NCI-H2029 treated with DMSO at 0.1 percent for 48 hours (cell line): ENCODE measurements around the gene FAM98C.
"Not testable (repeated sequence)": the region's sequence is repeated elsewhere in the genome, so short reads cannot be mapped to it uniquely, and the experiment has no call there.

Experiments
- DNase-seq: peaks from one replicate; lab custom pipeline; 2025; lab: John Stamatoyannopoulos, UW

FAM98C gene

DNA sequence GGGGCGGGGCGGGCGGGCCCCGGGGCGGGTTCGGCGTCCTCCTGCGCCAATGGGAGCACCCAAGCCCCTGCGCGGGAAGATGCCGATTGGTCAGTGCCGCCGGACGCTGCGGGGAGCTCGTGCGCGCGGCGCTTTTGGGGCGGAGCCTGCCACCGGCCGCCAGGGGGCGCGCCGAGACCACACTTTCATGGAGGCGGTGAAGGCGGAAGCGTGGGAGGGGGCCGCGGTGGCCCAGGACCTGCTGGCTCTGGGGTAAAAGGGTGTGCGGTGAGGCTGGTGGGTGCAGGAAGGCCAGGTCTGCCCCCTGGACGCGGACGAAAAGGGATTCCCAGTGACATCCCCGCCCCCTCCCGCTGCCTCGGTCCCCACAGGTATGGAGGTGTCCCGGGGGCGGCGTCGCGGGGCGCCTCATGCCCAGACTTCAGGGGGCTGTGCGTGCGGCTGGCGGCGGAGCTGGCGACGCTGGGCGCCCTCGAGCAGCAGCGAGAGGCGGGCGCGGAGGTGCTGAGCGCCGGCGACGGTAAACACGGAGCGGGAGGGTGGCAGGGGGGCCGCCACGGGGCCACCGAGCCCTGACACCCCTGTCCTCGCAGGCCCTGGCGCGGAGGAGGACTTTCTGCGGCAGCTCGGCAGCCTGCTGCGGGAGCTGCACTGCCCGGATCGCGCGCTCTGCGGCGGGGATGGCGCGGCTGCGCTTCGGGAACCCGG lies at the start of gene FAM98C:
Gene FAM98C (plus strand): TSS at position 127 of the 708 bp plus-strand sequence. CDS start 61 bp downstream, at position 188.
- peak; percentile 93 for DNase-seq

DNA sequence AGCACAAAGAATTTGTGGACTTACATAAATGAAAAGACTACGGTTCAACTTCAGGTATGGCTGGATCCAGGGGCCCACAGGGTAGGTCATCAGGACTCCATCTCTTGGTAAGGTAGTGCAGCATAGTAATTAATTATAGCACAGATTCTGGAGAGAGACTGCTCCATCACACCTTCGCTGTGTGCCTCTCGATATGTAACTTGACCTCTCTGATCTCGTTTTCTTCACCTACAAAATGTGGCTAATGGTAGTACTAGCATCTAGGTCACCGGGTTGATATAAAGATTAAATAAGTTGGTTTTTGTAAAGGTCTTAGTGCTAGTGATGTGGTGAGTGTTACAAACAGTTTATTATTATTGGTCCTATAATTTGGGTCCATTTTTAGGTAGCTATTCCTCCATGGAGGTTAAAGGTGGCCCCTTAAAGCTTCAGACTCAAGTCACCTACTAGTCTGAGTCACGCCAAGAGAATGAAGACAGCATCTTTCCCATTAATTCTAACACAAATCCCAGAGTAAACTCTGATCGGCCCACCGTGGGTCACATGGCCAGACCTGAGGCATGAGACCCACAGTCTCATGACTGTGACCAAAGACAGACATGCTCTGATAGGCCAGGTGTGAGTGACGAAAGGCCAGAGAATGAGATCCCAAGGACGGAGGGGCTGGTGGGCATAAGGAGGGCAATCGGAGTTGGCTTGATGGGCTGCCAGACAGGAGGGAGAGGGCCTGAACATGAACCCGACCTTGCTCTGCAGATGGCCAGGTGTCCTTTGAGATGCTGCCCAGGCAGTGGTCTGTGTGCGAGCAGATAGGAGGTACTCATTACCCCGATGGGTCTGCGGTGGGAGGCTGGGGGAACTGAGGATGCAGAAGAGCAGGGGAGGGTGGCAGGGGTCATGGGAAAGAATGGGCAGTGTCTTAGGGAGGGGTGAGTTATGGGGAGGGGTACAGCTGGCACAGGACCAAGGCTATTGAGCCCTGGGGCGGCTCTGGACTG lies 46.9 kb upstream of the FAM98C start:
- DNase-seq = no peak

DNA sequence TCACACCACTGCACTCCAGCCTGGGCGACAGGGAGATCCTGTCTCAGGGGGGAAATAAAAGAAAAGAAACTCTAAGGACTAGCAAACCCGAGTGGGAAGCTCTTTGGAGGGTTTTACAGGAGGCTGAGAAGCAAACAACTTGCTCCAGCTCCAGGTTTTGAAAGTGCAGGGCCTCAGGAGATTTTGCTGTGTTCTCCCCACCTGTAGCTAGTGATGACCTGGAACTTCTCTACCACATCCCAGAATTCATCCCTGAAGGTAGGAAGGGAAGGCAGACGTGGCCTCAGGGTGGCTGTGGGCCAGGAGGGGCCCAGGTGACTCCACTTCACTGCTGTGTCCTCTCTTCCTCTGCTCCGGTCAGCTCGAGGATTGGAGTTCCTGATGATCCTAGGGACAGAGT lies 44.8 kb upstream of the FAM98C start:
- no peak for DNase-seq

DNA sequence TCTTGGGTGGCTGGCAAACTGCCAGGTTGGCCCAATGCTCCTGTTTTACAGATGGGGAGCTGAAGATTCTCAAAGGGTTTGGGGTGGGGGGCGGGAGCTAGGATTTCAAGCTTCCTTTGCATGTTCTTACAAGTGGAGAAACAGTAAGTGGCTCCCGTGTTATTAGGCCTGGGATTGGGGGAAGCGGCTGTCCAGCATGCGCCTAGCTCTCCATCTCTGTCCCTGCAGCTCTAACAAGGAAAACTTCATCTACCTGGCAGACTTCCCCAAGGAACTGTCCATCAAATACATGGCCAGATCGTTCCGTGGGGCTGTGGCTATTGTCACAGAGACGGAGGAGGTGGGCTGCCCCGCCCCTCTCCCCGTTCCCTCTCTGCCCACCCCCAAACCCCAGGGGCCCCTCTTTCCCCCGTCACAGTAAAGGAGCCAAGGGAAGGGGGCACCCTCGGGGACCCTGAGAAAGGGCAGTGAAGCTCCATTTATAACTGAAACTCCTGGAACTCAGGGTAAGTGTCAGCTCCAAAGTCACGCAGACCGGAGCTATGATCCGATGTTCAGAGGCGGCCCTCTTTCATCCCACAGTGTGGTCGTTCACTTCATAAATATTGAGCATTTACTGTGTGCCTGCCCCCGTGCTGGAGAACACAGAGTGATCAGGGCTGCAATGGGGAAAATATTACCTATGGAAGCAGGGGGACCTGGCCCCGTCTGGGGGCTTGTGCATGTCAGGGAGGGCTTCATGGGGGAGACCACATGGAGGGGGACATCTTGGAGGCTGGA lies 43.5 kb upstream of the FAM98C start:
- no peak for DNase-seq

DNA sequence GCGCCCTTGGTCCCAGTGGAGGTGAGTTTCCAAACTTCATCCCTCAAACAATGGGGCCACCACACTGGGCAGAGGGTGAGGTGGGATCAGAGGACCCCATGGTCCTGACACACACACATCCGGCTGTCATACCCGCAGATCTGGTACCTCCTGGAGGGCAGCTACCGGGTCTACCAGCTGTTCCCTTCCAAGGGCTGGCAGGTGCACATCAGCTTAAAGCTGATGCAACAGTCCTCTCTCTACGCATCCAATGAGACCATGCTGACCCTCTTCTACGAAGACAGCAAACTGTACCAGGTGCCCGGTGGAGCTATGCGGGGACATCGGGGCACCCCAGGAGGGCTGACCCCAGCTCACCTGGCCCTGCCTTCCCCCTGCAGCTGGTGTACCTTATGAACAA lies 42.5 kb upstream of the FAM98C start:
- no peak for DNase-seq

GRCh38 chr19:38360839-38361631 lies 41.9 kb upstream of the FAM98C start:
- DNase-seq = no peak

GRCh38 chr19:38361633-38362075 lies 41.2 kb upstream of the FAM98C start:
- no peak for DNase-seq

DNA sequence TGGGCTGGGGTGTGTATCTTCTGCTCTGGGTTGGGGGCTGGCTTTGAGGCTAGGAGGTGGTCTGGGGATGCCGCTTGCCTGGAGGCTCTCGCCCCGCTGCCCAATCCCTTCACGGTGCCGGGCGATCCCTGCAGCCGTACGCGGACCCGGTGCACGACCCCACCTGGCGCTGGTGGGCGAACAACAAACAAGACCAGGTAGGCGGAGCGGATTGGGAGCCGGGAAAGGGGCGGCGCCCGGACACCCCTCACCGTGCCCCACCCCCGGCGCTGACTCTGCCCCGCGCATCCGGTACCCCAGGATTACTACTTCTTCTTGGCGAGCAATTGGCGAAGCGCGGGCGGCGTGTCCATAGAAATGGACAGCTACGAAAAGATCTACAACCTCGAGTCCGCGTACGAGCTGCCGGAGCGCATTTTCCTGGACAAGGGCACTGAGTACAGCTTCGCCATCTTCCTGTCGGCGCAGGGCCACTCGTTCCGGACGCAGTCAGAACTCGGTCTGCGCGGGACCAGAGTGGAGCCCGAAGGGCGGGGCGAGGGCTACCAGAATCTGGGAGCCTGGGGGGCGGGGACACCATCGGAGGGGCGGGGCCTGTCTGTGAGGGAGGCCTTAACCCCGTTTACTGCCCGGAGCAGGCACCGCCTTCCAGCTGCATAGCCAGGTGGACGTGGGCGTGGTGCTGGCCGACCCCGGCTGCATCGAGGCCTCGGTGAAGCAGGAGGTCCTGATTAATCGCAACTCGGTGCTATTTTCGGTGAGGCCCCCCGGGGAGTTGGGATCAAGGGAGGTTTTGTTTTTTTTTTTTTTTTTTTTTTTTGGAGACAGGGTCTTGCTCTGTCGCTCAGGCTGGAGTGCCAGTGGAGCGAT lies 40.6 kb upstream of the FAM98C start:
- no peak for DNase-seq

- not testable (repeated sequence) for DNase-seq
Observed at GRCh38 chr19:38362946-38363688, 39.8 kb upstream of the FAM98C start.

GRCh38 chr19:38367041-38367440 lies 35.9 kb upstream of the FAM98C start:
- no peak for DNase-seq

DNA sequence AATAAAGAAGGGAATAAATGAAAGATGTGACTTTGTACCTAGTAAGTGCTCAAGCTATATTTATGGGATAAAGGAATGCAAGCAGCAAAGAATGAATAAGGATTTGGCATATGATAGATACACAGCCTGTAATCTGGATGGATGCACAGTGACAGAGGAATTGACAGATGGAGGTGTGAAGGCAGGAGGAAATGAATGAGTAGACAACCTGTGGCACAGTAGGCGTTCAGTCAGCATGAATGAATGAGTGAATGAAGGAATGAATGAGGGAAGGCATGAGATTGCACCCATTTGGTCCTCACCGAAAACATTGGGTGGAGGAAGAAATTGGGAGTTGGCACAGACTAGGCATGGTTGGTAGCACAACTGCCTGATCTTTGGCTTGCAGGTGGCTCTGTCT lies 33.3 kb upstream of the FAM98C start:
- DNase-seq = no peak

- DNase-seq = no peak
Observed at GRCh38 chr19:38370299-38370698, 32.6 kb upstream of the FAM98C start.

DNA sequence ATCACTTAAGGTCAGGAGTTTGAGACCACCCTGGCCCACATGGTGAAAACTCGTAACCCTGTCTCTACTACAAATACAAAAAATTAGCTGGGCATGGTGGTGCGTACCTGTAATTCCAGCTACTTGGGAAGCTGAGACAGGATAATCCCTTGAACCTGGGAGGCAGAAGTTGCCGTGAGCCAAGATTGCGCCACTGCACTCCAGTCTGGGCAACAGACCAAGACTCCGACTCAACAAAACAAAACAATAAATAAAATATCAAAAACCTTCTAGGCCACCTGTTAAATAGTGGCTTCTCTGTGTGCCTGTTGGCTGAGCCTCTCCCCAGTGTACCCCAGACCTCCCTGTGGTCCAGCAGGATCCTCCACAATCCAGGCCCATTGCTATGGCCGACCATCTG lies 31.8 kb upstream of the FAM98C start:
- no peak for DNase-seq

DNA sequence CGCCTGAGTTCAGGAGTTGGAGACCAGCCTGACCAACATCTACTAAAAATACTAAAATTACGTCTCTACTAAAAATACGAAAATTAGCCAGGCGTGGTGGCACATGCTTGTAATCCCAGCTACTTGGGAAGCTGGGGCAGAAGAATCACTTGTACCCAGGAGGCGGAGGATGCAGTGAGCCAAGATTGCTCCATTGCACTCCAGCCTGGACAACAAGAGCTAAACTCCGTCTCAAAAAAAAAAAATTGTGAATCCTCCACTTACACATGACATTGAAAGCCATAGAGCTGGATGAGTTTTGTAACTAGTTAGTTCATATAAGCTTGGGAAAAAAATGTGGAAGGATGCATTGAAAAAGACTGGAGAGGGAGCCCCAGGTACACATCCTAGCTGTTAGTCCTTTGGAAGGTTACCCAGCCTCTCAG lies 29.0 kb upstream of the FAM98C start:
- no peak for DNase-seq

DNA sequence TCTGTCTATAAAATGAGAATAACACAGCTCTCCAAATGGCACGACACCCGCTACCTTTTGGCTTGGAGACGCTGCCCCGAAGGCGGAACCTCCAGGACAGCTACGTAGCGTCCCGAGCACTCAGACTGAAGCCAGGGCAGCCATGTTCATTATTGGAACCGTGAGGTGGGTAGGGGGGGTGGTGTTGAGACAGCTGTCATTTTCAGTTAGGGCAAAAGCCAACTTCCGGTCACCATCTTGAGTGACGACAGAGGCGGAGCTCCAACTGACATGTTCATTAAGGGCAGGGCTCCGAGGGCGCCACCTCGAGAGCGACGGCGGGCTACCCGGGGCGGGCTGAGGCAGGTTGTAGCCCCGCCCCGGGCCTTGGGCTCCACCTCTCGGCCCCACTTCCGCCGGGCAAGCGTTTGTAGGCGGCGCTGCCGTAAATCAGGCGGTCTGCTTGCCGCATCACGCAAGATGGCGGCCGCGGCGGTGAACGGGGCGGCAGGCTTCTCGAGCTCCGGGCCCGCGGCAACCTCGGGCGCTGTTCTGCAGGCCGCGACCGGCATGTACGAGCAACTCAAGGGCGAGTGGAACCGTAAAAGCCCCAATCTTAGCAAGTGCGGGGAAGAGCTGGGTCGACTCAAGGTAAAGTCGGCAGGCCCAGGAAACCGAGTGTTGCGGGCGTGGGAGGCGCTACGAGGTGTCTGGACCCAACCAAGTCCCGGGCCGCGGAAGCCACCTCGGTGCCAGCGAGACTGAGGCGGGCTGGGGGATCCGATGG lies 28.4 kb upstream of the FAM98C start, which contains the start of gene PSMD8:
Gene PSMD8 (plus strand): TSS at position 240 of the 766 bp plus-strand sequence. CDS start 31 bp downstream, at position 271.
- peak; percentile 93 for DNase-seq

- no peak for DNase-seq
Observed at GRCh38 chr19:38375098-38375493, 27.8 kb upstream of the FAM98C start.

- DNase-seq = no peak
Observed at GRCh38 chr19:38375748-38376147, 27.1 kb upstream of the FAM98C start.

DNA sequence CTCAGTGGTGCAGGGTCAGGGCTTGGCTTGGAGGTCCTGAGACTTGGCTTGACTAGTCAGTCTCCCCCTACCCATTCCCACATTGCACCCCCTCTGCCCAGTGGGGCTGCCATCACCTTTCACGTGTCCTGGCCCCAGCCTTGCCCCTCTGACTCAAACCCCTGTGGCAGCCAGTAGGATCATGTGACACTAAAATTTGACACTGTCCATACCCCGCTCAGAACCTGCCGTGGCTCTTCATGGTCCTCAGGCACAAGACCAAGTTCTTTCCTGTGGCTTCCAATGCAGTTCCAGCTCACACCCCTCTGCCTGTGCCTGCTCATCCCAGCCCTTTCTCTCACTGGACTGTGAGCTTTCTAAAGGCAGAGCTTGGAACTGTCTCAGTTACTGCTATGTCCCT lies 26.3 kb upstream of the FAM98C start:
- DNase-seq = no peak

DNA sequence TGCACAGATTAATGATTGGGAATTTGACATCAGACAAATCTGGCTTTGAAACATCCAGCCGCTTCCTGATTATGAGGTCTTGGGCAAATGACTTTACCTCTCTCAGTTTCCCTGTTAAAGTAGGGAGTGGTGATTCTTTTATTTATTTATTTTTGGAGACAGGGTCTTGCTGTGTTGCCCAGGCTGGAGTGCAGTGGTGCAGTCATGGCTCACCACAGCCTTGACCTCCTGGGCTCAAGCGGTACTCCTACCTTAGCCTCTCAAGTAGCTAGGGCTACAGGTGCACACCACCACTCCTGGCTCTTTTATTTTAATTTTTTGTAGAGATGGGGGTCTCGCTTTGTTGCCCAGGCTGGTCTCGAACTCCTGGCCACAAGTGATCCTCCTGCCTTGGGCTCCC lies 25.8 kb upstream of the FAM98C start:
- DNase-seq = no peak
